Stimulated activated CD8-positive, alpha-beta memory T cell treated with anti-CD3 and anti-CD28 coated beads, Interleukin-15, amount 100 ng/mL, for 48 hours (primary cell): ENCODE results near the gene SEBOX.

Experiments used
- DNase-seq, 2 donors: peaks; one replicate each; pipeline ENCODE4 v3.0.0-alpha.2; 2020; ENCODE audit warnings: low read depth in 2 of 2

Gene SEBOX

DNA sequence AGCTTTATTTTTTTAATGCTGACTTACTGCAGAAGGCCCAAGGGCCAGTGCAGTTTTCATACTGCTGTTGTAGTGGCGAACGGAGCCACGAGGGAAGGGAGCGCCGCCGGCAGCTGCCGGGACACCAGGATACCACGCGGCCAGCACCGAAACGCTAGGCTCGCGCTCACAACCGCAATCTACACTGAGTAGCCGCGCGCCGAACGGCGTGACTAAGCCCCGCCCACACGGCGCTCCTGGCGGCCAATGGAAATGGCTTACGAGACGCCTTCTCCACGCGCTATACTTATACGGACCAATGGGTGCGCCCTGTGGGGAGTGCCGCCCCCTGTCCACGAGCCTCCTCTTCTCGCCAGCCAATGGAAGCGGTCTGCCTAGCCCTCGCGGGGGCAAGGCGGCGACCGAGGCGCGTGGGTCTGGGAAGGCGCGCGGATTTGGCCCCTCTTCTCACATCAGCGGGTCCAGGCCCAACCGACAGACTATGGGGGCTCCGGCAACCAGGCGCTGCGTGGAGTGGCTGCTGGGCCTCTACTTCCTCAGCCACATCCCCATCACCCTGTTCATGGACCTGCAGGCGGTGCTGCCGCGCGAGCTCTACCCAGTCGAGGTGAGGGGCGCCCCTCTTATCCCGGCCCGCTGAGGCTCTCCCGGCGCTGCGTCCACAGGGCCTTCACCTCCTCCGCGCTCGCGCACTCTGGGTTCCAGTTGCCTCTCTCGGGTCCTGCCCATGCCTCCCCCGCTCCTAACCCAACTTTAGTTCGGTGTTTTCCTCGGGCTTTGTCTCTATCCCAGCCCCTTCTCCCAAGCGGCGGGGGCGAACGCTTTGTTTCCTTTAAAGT is 46.0 kb downstream of the SEBOX start, which contains the start of gene TMEM97:
TSS of gene TMEM97 (plus strand) at position 442 of the 839 bp plus-strand sequence. CDS start at position 482, 40 bp downstream.
- peak; percentile 93 to 95 for DNase-seq

GRCh38 chr17:28317966-28318758 is 46.8 kb downstream of the SEBOX start:
- no peak for DNase-seq

GRCh38 chr17:28317099-28317965 is 47.7 kb downstream of the SEBOX start:
- no peak for DNase-seq

- no peak for DNase-seq
These were observed 48.9 kb downstream of the SEBOX start for GRCh38 chr17:28315846-28316705.

GRCh38 chr17:28313841-28314240 is 51.2 kb downstream of the SEBOX start:
- no peak for DNase-seq
